ENCODE results near the gene BICDL2.

BICDL2 gene

DNA sequence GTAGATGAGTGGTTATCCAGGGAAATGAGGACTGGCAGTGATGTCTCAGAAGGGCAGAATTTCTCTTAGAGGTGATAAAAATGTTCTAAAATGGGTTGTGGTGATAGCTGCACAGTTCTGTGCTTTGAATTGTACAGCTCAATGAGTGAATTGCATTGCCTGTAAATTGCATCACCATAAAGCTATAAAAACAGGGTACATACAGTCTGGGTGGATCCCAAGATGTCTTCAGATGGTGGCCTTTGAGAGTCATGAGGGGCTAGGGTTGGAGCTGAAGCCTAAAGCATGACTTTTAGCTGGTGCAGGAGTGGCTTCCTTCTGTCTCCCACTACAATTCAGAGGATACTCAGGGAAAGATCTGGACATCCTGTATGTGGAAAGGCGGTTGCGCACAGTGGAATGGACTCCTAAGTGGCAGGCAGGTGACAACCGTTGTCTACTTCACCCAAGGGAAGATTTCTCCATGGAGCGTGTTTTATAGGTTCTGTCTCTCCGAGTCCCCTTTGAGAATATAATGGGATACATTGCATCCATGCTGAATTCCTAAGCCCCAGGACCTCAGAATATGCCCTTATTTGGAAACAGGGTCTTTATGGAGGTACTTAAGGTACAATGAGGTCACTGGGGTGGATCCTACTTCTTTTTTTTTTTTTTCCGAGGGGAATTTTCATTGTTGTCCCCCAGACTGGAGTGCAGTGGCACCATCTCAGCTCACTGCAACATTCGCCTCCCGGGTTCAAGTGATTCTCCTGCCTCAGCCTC is 27.1 kb upstream of the BICDL2 start:
- Histone ChIP-seq H3K4me1 (ENCODE audit: low read depth, poor library complexity, severe bottlenecking) (peaks cover 14% of the 10 kb centered on the region), H2AFZ (ENCODE audit: low read depth) (no peak overlapping the region), H3K27me3 (ENCODE audit: insufficient read depth, low read depth) (peaks cover 6% of the 10 kb centered on the region; the same call in 1 of the 2 replicates), H3K27ac (no peak overlapping the region), H3K4me2 (no peak overlapping the region), H3K9ac (no peak overlapping the region), H3K36me3 (ENCODE audit: insufficient read depth) (no peaks in the 10 kb centered on the region), H3K4me3 (IDR thresholded peaks at IDR 0.05; ENCODE audit: insufficient read depth, low read depth, low read length) (no peak overlapping the region), H4K20me1 (ENCODE audit: insufficient read depth) (no peaks in the 10 kb centered on the region), H3K79me2 (ENCODE audit: insufficient read depth, low read depth) (no peaks in the 10 kb centered on the region)
- TF ChIP-seq, protein P1, sequence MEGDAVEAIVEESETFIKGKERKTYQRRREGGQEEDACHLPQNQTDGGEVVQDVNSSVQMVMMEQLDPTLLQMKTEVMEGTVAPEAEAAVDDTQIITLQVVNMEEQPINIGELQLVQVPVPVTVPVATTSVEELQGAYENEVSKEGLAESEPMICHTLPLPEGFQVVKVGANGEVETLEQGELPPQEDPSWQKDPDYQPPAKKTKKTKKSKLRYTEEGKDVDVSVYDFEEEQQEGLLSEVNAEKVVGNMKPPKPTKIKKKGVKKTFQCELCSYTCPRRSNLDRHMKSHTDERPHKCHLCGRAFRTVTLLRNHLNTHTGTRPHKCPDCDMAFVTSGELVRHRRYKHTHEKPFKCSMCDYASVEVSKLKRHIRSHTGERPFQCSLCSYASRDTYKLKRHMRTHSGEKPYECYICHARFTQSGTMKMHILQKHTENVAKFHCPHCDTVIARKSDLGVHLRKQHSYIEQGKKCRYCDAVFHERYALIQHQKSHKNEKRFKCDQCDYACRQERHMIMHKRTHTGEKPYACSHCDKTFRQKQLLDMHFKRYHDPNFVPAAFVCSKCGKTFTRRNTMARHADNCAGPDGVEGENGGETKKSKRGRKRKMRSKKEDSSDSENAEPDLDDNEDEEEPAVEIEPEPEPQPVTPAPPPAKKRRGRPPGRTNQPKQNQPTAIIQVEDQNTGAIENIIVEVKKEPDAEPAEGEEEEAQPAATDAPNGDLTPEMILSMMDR (conservative IDR thresholded peaks at IDR 0.05; ENCODE audit: low read depth, low read length): no peak

DNA sequence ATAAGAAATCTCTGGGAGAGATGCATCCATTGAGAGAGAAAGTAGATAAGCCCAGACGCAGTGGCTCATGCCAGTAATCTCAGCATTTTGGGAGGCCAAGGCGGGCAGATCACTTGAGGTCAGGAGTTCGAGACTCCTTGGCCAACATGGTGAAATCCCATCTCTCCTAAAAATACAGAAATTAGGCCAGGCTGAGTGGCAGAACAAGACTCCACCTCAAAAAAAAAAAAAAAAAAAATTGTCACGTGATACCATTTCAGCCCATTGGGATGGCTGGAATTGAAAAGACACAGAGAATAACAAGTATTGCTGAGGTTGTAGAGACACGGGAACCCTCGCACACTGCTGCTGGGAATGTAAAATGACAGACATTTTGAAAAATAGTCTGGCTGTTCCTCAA is 25.8 kb upstream of the BICDL2 start:
- Histone ChIP-seq H3K4me1 (ENCODE audit: low read depth, poor library complexity, severe bottlenecking) (peaks cover 14% of the 10 kb centered on the region), H3K27me3 (ENCODE audit: insufficient read depth, low read depth) (peaks cover 6% of the 10 kb centered on the region; the same call in 1 of the 2 replicates), H3K27ac (no peak overlapping the region), H3K4me3 (IDR thresholded peaks at IDR 0.05; ENCODE audit: insufficient read depth, low read depth, low read length) (no peak overlapping the region), H2AFZ (ENCODE audit: low read depth) (no peak overlapping the region), H3K4me2 (no peak overlapping the region), H4K20me1 (ENCODE audit: insufficient read depth) (no peaks in the 10 kb centered on the region), H3K36me3 (ENCODE audit: insufficient read depth) (no peaks in the 10 kb centered on the region), H3K79me2 (ENCODE audit: insufficient read depth, low read depth) (no peaks in the 10 kb centered on the region), H3K9ac (no peak overlapping the region)
- TF ChIP-seq, protein P1 (conservative IDR thresholded peaks at IDR 0.05; ENCODE audit: low read depth, low read length): no peak

DNA sequence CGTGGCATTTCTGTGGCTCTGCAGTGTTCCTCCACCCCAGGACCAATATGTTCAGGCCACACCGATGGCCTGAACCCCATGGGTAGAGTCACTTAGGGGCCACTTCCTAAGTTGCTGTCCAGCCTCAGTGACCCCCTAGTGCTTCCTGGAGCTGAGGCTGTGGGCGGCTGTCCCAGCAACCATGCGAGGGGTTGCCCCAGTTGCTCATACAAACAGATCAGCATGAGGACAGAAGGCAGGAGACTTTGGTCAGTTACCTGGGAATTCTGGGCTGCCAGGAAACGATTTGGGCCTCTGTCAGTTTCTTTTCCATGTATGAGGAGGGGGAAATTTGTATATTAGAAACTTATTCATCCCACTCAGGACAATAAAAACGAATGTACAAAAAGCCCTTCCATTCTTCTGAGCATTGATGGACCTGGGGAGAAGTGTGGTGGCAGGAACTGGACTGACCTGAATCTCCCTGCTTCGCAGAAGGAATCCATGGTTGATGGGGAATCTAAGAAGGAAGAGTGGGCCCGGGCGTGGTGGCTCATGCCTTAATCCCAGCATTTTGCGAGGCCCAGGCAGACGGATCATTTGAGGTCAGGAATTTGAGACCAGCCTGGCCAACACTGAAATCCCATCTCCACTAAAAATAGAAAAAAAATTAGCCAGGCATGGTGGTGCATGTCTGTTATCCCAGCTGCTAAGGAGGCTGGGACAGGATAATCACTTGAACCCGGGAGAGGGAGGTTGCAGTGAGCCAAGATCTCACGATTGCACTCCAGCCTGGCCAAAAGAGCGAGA is 23.8 kb upstream of the BICDL2 start:
- Histone ChIP-seq H3K27ac (no peak overlapping the region), H3K36me3 (ENCODE audit: insufficient read depth) (no peaks in the 10 kb centered on the region), H2AFZ (ENCODE audit: low read depth) (peak overlapping the region; percentile 98; the same call in 1 of the 2 replicates), H4K20me1 (ENCODE audit: insufficient read depth) (no peaks in the 10 kb centered on the region), H3K9ac (no peak overlapping the region), H3K4me2 (no peak overlapping the region), H3K79me2 (ENCODE audit: insufficient read depth, low read depth) (no peaks in the 10 kb centered on the region), H3K4me3 (IDR thresholded peaks at IDR 0.05; ENCODE audit: insufficient read depth, low read depth, low read length) (no peak overlapping the region), H3K27me3 (ENCODE audit: insufficient read depth, low read depth) (peaks cover 6% of the 10 kb centered on the region; the same call in 1 of the 2 replicates), H3K4me1 (ENCODE audit: low read depth, poor library complexity, severe bottlenecking) (peaks cover 12% of the 10 kb centered on the region)
- TF ChIP-seq, protein P1 (conservative IDR thresholded peaks at IDR 0.05; ENCODE audit: low read depth, low read length): no peak

DNA sequence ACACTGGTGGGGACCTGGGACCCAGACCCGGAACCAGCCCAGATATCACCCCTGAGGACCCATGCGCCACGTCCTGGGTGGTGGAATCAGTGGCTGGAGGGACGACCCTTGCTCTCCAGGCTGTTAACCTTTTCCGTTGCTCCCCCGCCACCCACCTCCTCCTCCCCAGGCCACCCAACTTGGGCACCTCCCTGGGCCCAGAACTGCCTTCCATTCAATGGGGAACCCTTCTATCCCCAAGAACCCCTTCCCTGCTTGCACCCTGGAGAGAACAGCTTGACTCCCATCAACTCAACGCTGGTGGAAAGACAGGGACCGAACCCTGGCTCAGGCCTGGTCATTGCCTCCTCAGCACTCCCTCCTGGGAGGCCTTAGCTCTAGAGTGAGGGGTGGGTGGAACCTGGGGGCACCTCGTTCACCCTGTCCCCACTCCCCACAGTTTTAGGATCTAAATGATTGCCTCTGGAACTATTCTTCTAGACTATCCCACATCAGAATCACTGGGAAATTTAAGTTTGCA is 23.0 kb upstream of the BICDL2 start:
- H3K27me3 ChIP-seq (ENCODE audit: insufficient read depth, low read depth): peaks cover 6% of the 10 kb centered on the region; the same call in 1 of the 2 replicates
- H3K9ac ChIP-seq: peak overlapping the region; percentile 92; the same call in 1 of the 2 replicates
- TF ChIP-seq, protein P1 (conservative IDR thresholded peaks at IDR 0.05; ENCODE audit: low read depth, low read length): no peak
- H4K20me1 ChIP-seq (ENCODE audit: insufficient read depth): no peaks in the 10 kb centered on the region
- no peaks in the 10 kb centered on the region for H3K79me2 ChIP-seq (ENCODE audit: insufficient read depth, low read depth)
- no peaks in the 10 kb centered on the region for H3K36me3 ChIP-seq (ENCODE audit: insufficient read depth)
- H3K27ac ChIP-seq: no peak overlapping the region
- peak overlapping the region; percentile 98 for H2AFZ ChIP-seq (ENCODE audit: low read depth)
- peaks cover 6% of the 10 kb centered on the region for H3K4me1 ChIP-seq (ENCODE audit: low read depth, poor library complexity, severe bottlenecking)
- peak overlapping the region; percentile 80 for H3K4me2 ChIP-seq
- H3K4me3 ChIP-seq (IDR thresholded peaks at IDR 0.05; ENCODE audit: insufficient read depth, low read depth, low read length): no peak overlapping the region
